ENCODE measurements around the gene MAGI3.

The MAGI3 gene

DNA sequence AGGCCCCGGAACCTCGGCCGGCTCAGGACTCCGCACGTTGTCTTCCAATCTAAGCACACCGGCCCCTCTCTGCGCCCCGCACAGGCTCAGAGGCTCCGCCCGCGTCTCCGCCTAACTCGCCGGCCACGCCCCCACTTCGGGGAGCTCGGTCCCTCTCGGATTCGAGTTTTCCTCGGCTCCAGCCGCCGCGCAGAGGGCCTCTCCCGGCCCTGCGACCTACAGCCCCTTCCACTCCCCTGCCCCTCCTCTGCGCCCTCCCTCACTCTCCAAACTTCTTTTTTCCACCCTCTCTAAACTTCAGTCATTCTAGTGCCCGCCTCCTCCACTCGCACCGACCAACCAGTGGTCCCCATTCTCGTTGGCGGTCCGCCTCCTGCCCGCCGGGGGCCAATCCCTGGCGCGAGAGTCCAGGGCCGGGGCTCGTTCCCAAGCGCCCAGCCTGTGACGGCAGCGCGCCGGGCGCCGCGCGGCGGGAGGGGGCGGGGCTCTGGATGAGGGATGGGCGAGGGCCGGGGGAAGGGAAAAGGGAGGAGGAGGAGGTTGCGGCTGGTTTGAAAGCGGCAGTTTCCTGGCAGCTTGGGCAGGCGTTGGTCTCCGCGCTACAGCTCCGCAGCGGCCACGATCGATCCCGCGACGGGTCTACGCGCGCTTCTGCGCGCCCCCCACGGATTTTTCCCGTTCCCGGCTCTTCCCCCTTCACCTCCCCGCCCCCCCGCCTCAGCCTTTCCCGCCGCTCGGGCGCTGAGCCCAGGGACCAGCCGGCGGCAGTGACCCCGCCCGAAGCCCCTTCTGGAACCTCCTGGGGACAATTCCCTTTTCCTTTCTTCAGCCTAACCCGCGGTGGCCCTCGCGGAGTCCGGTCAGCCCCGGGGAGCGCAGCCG, at the start of gene MAGI3:
MAGI3 (plus strand) TSS at position 563 of the 882 bp plus-strand sequence. CDS start 519 bp downstream, outside the sequence.
- DNase-seq (ENCODE audit: extremely low read depth in 1 of 2, low read depth in 1 of 2) = peak; percentile 74 to 83

- no peak for DNase-seq (ENCODE audit: extremely low read depth in 1 of 2, low read depth in 1 of 2)
Observed at GRCh38 chr1:113353580-113353979, 36.7 kb upstream of the MAGI3 start.

DNA sequence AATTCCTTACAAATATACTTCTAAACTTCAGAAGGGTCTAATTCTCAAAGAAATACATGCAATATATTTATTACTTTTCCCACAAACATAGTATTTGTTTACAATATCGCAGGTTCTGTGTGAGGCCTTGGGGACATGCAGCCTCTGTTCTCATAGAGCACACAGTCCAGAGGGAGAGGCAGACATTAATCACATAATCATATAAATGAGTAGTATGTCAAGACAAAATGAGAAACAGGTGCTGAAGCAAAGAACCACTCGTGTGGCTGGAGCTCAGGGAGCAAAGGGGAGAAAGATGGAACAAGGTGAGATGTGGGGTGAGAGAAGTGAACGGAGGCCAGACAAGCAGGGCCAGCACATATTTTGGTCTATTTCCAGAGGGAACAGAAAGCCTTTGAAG, 26.4 kb upstream of the MAGI3 start:
- DNase-seq (ENCODE audit: extremely low read depth in 1 of 2, low read depth in 1 of 2) = no peak

GRCh38 chr1:113369040-113369439, 21.3 kb upstream of the MAGI3 start:
- no peak for DNase-seq (ENCODE audit: extremely low read depth in 1 of 2, low read depth in 1 of 2)

DNA sequence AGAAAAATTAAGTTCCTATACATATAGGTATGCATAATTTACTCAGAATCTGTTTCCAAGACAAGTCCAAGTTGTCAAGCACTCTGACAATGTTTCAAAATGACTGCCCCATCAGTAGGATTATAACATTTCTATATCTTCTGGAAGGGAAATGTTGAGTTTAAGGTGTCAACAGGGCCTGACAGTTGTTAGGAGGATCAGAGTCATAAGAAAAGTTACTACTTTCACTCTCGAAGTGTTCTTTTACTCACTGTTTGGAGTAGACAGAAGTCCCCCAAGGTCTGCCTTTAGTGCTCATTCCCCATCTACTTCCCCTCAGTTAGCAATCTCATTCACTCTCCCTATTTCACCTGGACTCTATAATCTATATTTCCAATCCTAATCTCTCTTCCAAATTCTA, 20.6 kb upstream of the MAGI3 start:
- DNase-seq (ENCODE audit: extremely low read depth in 1 of 2, low read depth in 1 of 2) = no peak

GRCh38 chr1:113370868-113371267, 19.4 kb upstream of the MAGI3 start:
- DNase-seq (ENCODE audit: extremely low read depth in 1 of 2, low read depth in 1 of 2) = no peak

DNA sequence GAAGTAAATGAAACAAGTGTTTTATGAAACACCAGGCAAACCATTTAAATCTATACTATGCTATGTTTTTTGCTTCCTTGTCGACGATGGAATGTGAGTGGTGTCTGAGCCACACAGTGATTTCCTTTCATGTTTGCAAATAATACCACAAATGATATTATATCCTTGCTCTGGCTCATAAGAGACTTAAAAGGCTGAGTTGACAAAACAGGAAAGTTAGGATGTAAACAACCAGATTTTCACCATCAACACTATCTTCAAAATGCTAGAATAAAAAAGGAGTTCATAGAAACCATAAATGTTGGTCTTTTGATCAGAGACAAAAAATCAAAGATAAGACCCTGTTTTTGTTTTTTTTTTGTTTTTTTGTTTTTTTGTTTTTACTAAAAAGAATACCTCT, 17.8 kb upstream of the MAGI3 start:
- no peak for DNase-seq (ENCODE audit: extremely low read depth in 1 of 2, low read depth in 1 of 2)

DNA sequence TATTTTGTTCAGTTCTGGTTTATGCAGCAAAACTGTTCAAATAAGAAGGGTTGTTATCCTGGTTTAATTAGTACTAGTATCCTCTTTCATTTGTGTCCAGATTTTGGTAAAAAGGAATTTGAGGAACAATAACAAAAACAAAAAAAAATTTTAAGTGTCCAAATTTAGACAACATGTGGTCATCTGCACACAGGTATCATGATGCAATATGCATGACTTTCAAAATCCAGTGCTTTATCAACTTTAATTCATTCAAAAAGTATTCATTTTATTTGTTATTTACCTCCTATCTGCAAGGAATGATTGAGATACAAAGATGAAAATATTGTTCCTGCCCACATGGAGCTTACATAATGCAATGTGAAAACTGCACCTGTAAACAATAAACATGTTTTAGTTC, 16.7 kb upstream of the MAGI3 start:
- DNase-seq (ENCODE audit: extremely low read depth in 1 of 2, low read depth in 1 of 2) = no peak

- no peak for DNase-seq (ENCODE audit: extremely low read depth in 1 of 2, low read depth in 1 of 2)
Observed at GRCh38 chr1:113375878-113376277, 14.4 kb upstream of the MAGI3 start.

DNA sequence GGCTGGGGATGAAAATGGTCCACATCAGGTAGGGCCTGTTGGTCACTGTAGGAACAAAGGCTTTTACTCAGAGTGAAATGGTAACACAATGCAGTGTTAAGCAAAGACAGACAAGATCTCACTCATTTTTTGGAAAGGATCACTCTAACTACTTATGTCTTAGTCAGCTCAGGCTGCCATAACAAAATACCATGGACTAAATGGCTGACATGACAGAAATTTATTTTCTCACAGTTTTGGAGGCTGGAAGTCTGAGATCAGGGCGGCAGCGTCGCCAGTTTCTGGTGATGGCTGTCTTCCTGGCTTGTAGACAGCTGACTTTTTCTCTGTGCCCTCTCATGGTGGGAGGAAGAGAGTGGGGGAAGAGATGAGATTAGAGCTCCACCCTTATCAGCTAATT, 10.2 kb upstream of the MAGI3 start:
- no peak for DNase-seq (ENCODE audit: extremely low read depth in 1 of 2, low read depth in 1 of 2)

GRCh38 chr1:113388017-113388620, 2.2 kb upstream of the MAGI3 start:
- no peak for DNase-seq (ENCODE audit: extremely low read depth in 1 of 2, low read depth in 1 of 2)

GRCh38 chr1:113388621-113389358, 1.5 kb upstream of the MAGI3 start:
- no peak for DNase-seq (ENCODE audit: extremely low read depth in 1 of 2, low read depth in 1 of 2)

- no peak for DNase-seq (ENCODE audit: extremely low read depth in 1 of 2, low read depth in 1 of 2)
Observed at GRCh38 chr1:113389359-113389952, 859 bp upstream of the MAGI3 start.

DNA sequence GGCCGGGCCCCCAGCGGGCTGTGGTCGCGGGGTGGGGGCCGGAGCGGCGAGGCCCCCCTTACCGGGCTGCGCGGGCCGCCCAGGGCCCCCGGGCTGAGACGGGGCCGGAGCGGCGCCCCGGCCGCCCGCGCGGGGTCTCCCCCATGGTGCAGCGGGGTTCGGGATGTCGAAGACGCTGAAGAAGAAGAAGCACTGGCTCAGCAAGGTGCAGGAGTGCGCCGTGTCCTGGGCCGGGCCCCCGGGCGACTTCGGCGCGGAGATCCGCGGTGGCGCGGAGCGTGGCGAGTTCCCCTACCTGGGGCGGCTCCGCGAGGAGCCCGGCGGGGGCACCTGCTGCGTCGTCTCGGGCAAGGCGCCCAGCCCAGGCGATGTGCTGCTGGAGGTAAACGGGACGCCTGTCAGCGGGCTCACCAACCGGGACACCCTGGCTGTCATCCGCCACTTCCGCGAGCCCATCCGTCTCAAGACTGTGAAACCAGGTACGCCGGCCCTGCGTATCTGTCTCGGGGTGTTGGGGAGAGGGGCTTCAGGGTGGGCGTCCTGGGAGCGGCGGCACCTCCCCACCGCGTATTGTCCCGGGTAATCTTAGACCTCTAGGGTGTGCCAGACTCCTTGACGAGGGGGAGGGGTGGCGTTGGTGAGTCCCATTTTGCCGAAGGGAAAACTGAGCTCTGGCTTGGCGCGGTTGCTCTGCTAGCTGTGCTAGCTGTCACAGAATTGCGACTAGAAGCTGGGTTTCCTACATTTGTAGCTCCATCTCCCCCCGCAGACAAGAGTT, 745 bp downstream of the MAGI3 start:
- peak in 1 of 2 donors; percentile 27 for DNase-seq (ENCODE audit: extremely low read depth in 1 of 2, low read depth in 1 of 2)

- DNase-seq (ENCODE audit: extremely low read depth in 1 of 2, low read depth in 1 of 2) = no peak
Observed at GRCh38 chr1:113391649-113392271, 1.4 kb downstream of the MAGI3 start.

DNA sequence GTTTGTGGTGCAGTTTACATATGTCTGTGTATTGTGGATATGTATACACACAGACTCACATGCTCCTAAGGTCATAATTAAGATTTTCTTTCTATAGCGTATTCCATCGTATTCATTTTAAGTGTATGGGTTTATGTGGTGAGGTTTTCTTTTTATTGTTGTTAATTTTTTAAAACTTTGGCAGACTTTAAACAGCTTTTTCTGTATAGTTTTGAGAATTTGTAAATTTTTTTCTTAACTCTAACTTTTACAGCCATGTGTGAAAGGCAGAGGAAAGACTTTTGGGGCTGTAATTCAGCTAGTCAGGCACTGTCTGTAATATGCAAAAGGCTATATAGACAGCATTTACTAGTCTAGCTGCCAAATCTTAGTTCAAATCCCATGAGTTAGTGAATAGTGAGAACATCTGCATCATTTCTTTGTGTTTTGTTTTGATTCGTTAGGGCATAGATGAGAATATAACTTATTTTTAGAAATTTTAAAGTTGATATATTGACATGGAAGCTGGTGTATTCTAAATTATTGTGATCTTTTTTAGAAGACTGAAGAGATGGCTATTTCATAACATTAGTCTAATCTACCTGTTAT, 2.3 kb downstream of the MAGI3 start:
- no peak for DNase-seq (ENCODE audit: extremely low read depth in 1 of 2, low read depth in 1 of 2)

GRCh38 chr1:113394043-113394862, 3.9 kb downstream of the MAGI3 start:
- DNase-seq (ENCODE audit: extremely low read depth in 1 of 2, low read depth in 1 of 2) = no peak

GRCh38 chr1:113394863-113395259, 4.5 kb downstream of the MAGI3 start:
- DNase-seq (ENCODE audit: extremely low read depth in 1 of 2, low read depth in 1 of 2) = no peak

- no peak for DNase-seq (ENCODE audit: extremely low read depth in 1 of 2, low read depth in 1 of 2)
Observed at GRCh38 chr1:113396102-113396501, 5.8 kb downstream of the MAGI3 start.
